OCI-M1 (cell line): Measurements from ENCODE around the gene RPL13.

ENCODE experiments used
- DNase-seq: peaks from one replicate; lab custom pipeline; 2025; lab: John Stamatoyannopoulos, UW

Gene RPL13

DNA sequence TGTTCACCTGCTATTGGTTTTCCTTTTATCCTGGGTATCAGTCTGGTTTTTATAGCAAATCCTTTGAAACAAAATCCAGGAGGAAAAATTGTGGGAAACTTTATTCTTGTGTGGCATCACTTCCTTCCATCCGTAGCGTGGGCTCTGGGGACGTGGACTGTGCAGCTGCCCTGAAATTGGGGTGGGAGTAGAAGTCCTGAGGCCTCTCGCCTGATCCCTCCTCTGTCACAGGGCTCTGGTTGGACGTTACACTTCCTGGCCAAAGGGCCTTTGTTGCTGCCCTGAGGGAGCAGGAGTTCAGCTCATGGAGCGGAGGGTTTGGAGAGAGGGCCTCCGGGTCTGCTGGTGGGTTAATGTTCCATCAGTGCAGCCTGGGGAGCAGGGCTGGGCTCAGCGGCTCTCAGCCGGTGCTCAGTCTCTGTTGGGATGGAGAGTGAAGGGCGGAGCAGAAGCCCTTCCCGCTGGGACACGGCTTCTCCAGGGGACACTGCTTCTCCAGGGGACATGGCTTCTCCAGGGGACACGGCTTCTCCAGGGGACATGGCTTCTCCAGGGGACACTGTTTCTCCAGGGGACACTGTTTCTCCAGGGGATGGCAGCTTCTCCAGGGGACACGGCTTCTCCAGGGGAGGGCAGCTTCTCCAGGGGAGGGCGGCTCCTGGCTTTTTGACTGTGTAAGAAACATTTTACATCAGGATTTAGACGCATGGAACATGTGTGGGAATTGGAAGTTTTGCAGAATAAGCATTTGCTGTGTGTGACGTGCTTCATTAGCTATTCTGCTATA, 15.2 kb upstream of the RPL13 start:
- DNase-seq, result no peak

DNA sequence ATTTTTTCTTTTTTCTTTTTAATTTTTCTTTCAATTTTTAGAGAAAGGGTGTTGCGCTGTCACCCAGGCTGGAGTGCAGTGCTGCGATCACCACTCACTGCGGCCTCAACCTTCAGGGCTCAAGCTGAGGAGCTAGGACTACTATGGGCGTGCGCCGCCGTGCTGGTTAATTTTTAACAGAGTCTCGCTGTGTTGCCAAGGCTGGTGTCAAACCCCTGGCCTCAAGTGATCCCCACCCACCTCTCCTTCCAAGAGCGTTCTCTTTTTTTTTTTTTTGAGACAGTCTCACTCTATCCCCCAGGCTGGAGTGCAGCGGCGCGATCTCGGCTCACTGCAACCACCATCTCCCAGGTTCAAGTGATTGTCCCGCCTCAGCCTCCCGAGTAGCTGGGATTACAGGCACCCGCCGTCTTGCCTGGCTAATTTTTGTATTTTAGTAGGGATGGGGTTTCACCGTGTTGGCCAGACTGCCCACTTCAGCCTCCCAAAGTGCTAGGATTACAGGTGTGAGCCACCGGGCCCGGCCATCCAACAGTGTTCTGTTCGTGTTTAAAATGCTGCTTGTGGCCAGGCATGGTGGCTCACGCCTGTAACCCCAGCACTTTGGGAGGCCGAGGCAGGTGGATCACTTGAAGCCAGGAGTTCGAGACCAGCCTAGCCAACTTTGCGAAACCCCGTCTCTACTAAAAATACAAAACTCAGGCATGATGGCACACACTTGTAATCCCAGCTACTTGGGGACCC, 14.5 kb upstream of the RPL13 start:
- no peak for DNase-seq

DNA sequence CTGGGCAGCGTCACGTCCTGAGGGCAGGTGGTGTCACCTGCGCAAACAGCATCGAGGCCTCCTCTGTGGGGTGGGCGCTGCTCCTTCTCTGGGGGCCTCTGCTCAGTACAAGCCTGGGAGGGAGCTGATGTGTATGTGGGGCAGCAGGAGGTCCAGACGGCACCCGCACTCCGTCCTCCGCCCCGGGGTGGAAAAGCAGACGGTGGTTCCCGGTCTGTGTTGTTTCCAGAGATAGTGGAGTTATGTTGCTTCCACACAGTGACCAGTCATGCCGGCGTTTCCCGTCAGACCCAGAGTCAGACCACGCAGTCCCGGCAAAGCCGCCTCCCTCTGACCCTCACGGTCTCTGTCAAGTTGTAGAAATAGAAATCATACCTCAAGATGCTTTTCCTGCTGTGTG, 13.7 kb upstream of the RPL13 start:
- no peak for DNase-seq

DNA sequence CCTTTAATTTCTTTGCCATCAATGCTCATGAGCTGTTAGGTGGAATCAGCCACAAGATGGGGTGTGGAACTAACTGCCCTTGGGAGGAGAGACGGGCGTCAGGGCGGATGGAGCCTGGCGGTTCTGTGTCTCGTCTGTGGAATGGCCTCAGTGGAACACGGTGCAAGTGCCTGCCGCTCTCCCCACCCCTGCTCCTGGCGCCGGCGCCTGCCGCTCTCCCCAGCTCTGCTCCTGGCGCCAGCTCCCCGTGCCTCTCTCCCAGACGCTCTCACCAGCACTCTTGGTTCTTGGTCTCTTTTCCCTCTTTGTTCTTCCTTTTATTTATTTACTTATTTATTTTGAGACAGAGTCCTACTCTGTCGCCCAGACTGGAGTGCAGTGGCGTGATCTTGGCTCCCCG, 13.2 kb upstream of the RPL13 start:
- DNase-seq, result no peak

DNA sequence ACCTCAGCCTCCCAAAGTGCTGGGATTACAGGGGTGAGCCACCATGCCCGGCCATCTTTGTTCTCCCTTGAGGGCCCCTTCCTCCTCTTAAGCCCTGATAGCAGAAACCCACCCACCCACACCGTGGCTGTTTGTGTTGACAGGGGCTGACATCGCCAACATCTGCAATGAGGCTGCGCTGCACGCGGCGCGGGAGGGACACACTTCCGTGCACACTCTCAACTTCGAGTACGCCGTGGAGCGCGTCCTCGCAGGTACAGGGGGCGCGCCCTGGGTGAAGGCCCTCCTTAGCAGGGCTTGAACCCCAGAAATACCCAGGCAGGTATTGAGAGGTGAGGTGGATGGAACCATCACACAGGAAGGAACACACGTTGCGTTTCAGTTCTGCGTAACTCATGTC, 12.6 kb upstream of the RPL13 start:
- no peak for DNase-seq

DNA sequence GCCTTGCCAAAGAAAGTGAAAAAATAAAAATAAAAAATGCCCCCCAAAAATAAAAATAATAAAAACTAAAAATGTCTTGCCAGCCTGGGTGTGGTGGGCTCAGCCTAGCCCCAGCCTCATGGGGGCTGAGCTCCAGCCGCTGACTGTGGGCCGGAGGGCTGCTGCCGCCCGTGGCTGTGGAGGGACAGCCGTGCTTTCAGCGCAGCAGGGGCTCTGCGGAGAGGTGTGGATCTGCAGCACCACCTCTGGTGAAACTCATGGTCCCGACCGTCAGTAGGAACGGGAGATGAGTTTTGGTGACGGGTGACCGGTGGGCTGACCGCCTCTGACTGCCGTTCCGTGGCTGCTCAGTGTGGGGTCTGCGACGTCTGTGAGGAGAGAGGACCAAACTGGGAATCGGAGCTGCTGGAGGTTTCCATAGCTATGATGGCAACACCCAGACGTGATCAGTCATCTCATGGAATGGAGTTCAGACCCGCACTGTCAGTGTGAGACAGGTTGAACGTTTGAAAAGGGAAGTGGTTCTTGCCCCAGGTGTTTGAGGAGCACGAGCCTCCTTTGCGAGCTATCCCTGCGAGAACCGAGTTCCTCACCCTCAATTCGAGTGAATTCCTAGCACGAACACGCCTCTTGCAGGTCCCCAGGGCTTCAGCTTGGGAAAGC, 12.0 kb upstream of the RPL13 start:
- no peak for DNase-seq

DNA sequence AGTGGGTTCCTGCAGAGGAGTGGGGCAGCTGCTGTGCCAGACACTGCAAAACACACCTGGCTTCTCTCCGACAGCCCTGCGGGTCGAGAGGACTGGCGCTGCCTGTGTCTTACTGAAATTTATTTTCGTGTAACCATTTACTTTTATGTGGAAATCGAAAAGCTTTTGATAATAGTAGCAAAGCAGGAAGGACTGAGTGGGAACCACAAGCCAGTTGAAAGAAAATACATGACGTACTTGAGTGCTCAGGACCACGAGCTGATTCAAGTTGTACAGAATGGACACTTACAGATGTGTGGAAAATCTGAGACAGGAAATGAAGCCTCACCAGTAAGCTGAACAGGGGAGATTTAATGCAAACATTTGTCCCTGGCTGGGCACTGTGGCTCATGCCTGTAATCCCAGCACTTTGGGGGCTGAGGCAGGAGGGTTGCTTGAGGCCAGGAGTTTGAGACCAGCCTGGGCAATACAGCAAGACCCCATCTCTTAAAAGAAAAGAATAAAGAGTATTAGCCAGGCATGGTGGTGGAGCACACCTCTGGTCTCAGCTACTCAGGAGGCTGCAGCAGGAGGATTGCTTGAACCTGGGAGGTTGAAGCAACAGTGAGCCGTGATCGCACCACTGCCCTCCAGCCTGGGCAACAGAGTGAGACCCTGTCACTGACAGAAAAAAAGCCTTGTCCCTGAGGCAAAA, 11.3 kb upstream of the RPL13 start:
- no peak for DNase-seq

DNA sequence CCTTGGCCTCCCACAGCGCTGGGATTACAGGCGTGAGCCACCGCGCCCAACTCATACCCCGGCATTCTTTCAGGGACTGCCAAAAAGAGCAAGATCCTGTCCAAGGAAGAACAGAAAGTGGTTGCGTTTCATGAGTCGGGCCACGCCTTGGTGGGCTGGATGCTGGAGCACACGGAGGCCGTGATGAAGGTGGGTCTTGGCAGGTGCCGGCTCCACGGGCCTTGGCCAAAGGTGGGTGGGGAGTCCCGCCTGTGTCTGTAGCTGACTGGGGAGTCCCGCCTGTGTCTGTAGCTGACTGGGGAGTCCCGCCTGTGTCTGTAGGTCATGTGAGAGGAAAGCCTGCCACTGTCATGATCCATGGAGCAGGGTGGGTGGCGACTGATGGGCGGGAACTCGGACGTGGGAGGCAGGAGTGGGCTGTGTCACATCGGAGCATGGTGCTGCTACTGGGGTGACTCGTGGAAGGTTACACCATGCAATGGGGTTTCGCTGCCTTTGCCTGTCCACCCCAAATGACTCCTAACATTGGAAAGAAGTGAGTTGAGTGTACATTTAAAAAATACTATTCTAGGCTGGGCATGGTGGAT, 10.0 kb upstream of the RPL13 start:
- DNase-seq, result no peak

DNA sequence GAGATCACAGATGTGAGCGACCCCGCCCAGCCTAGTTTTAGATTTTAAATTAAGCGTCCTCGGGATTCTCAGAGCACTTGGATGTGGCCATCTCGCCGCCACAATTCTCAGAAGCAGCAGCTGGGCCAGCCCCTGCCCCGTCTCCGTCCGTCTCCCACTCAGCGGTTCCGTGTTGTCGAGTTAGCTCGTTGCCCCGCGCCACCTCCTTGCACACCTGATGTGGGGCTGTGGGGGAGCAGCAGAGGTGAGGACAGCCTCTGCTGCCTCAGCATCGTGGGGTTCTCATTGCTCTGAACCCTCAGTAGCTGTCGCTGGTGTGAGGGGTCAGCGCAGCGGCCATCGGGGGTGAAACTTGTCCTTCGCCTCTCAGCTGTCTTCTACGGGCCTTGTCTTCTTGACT, 8.2 kb upstream of the RPL13 start:
- no peak for DNase-seq

DNA sequence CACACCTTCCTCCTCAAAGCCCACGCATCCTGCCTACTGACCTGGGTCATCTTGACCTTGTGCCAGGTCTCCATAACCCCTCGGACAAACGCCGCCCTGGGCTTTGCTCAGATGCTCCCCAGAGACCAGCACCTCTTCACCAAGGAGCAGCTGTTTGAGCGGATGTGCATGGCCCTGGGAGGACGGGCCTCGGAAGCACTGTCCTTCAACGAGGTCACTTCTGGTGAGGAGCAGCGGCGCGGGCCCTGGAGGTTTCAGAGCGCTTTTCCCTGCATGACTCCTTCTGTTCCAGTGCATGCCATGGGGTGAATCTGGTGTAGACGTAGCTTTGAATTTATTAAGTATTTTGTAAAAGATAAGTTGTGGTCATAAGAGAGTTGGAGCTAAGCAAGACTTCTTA, 7.6 kb upstream of the RPL13 start:
- DNase-seq, result no peak

DNA sequence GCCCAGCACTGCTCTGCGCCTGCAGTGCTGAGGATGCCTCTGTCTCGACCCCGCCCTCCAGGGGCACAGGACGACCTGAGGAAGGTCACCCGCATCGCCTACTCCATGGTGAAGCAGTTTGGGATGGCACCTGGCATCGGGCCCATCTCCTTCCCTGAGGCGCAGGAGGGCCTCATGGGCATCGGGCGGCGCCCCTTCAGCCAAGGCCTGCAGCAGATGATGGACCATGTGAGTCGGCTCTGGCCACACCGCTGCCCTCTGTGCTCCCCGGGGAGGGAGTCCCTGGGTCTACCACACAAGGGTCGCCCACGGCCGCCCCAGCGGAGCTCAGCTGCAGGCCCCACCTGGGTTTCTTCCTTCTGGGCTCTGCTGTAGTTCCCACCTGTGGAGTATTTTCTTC, 6.7 kb upstream of the RPL13 start:
- DNase-seq, result no peak

DNA sequence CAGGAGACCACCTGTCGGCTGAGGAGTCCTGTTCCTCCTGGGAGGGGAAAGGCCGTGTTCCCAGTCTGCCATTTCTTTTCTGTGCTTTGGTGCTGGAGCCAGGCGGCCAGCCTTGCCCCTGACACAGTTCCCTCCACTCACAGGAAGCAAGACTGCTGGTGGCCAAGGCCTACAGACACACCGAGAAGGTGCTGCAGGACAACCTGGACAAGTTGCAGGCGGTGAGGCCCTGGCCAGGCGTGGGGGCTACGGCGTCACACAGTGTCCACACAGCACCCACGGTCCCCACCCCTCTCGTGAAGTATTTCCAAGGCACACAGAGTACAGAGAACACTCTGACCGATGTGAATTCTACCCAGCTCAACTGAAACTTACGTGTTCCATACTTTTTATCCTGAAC, 6.1 kb upstream of the RPL13 start:
- DNase-seq, result no peak

DNA sequence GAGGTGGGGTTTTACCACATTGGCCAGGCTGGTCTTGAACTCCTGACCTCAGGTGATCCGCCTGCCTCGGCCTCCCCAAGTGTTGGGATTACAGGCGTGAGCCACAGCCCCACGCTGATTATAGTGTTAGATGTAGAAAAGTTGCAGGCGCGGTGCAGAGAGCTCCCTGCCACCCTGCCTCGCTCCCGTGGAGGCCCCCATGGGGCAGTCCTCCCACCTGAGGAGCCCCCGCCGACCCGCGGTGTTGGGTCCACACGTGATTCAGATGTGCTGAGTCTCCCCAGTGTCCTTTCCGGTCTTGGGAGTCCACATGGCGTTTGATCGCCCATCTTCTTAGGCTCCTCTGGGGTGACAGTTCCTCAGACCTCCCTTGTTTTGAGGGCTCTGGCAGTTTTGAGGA, 5.2 kb upstream of the RPL13 start:
- DNase-seq, result no peak

DNA sequence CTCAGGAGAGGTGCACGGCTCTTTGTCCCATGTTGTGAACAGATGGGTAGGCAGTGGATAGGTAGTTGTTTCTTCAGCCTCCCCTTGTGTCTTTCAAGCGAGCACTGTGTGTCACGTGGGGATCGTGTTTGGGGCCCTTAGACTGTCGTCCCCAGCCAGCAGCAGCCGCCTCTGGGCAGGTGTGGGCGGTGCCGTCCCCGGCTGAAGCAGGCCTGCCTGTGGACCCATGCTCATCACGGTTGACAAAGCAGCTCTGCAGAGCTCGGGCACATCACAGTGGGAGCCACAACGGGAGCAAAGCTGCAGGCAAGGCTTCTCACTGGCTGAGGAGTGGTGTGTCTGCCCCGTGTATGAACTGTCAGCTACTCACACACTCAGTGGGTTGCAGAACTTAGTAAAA, 4.7 kb upstream of the RPL13 start:
- DNase-seq, result no peak

DNA sequence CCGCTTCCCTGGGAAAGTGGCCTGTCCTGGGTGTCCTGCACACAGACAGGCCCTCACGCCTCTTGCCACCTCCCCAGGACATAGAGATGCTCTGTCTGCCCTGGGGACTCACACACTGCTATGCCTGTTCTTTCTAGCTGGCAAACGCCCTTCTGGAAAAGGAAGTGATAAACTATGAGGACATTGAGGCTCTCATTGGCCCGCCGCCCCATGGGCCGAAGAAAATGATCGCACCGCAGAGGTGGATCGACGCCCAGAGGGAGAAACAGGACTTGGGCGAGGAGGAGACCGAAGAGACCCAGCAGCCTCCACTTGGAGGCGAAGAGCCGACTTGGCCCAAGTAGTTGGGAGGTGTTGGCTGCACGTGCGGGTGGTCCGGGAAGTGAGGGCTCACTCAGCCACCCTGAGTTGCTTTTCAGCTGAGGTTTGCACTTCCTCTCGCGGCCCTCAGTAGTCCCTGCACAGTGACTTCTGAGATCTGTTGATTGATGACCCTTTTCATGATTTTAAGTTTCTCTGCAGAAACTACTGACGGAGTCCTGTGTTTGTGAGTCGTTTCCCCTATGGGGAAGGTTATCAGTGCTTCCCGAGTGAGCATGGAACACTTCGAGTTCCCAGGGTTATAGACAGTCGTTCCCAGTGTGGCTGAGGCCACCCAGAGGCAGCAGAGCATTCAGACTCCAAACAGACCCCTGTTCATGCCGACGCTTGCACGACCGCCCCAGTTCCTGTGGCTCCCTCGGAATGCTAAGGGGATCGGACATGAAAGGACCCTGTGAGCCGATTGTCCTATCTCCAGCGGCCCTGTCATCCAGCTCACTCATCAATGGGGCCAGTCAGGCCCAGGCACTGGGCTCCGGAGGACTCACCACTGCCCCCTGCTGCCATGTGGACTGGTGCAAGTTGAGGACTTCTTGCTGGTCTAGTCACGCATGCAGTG, 3.5 kb upstream of the RPL13 start:
- DNase-seq, result peak; percentile 81

DNA sequence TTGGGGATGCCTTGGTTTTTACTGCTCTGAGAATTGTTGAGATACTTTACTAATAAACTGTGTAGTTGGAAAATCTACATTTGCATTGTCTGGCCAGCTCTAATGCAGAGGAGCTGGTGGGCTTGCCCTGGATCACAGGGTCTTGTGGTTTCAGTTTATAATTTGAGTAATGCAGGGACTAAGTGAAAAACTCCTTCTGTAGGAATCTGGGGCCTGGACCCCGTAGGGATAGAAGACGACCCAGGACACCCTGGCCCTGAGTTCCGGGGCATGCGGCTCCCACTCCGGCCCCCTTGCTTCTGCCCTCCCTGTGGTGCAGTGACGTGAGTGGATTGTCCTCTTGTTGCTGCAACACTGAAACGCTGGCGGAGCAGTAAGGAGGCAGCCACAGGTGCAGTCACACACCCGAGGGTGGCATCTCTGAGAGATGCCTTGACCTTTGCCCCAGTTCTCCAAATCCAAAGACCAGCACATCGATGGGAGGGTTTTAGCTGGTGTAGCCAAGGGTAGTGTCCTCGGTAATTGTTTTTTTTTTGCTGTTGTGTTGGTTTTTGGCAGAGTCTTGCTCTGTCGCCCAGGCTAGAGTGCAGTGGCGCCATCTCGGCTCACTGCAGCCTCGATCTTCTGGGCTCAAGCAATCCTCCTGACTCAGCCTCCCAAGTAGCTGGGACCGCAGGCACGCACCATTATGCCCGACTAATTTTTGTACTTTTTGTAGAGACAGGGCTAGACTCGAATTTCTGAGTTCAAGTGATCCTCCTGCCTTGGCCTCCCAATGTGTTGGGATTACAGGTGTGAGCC, 2.6 kb upstream of the RPL13 start:
- no peak for DNase-seq

DNA sequence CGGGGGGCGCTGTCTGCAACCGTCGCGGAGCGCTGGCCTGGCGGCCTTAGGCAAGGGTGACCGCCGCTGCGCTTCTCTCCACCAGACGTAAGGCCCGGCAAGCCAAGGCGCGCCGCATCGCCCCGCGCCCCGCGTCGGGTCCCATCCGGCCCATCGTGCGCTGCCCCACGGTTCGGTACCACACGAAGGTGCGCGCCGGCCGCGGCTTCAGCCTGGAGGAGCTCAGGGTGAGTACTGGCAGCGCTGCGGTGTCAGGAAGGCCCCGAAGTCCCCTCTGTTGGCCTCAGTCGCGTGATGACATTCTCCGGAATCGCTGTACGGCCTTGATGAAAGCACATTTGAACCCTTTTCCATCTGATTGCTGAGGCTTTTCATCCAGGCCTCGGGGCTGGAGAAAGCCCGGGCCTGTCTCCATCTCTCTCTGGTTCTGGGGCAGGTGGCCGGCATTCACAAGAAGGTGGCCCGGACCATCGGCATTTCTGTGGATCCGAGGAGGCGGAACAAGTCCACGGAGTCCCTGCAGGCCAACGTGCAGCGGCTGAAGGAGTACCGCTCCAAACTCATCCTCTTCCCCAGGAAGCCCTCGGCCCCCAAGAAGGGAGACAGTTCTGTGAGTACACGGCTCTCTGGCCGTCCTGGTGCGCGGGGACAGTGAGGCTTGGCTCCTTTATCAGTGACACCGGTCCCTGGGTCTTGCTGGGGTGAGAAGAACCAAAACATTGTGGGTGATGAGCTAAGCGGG, 831 bp downstream of the RPL13 start:
- DNase-seq, result peak; percentile 54

DNA sequence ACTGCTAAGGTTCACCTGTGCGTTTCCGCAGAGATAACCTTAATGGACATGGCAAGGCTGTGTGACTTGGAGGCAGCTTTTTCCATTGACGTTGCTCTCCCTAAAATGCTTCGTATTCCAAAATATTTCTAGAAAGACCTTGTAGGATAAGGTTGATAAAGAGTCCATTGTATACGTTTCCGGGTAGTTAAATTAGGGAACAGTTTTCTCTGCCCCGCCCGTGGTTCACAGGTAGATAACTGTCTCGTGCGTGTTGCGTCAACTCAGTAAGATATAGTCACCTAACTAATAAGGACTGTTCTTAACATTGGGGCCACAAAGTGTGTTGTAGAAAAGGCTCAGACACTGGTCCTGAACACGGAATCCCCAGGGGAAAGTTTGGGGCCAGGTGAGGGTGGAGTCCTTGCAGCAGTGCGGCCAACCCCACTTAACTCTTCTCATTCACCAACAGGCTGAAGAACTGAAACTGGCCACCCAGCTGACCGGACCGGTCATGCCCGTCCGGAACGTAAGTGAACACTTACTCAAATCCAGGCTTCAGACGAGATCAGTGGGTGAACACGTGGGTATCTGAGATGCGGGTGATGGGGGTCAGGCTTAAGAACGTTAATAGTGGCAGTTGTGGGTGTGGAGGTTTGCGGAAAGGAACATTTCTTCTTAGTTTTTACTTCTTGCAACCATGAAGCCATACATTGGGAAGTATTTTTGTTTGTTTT, 1.6 kb downstream of the RPL13 start:
- no peak for DNase-seq

DNA sequence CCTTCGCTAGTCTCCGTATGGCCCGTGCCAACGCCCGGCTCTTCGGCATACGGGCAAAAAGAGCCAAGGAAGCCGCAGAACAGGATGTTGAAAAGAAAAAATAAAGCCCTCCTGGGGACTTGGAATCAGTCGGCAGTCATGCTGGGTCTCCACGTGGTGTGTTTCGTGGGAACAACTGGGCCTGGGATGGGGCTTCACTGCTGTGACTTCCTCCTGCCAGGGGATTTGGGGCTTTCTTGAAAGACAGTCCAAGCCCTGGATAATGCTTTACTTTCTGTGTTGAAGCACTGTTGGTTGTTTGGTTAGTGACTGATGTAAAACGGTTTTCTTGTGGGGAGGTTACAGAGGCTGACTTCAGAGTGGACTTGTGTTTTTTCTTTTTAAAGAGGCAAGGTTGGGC, 2.5 kb downstream of the RPL13 start:
- DNase-seq, result no peak
